Measurements from ENCODE around the gene PEPD.

The PEPD gene

DNA sequence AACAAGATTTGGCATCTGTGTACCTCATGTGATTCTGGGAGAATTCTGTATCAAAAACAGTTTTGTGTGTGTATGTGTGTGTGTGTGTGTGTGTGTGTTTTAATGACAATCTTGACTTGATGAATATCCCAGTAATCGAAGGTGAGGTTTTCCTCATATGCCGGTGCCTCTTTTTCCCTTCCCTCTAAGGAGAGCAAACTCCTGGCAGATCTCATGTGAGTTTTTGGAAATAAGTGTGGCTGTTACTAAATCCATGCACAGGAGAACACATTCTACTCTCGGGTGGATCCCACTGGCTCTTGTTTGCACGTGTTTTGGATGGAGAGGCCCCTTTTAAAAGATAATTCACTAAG, 177.0 kb downstream of the PEPD start:
- TF ChIP-seq POLR2AphosphoS5 (IDR thresholded peaks at IDR 0.05; ENCODE audit: low read depth) (no peak), GABPA (IDR thresholded peaks at IDR 0.05; ENCODE audit: low read depth) (no peak), SPI1 (IDR thresholded peaks at IDR 0.05; ENCODE audit: borderline replicate concordance, low read depth) (no peak)
- TF ChIP-seq, protein P1, sequence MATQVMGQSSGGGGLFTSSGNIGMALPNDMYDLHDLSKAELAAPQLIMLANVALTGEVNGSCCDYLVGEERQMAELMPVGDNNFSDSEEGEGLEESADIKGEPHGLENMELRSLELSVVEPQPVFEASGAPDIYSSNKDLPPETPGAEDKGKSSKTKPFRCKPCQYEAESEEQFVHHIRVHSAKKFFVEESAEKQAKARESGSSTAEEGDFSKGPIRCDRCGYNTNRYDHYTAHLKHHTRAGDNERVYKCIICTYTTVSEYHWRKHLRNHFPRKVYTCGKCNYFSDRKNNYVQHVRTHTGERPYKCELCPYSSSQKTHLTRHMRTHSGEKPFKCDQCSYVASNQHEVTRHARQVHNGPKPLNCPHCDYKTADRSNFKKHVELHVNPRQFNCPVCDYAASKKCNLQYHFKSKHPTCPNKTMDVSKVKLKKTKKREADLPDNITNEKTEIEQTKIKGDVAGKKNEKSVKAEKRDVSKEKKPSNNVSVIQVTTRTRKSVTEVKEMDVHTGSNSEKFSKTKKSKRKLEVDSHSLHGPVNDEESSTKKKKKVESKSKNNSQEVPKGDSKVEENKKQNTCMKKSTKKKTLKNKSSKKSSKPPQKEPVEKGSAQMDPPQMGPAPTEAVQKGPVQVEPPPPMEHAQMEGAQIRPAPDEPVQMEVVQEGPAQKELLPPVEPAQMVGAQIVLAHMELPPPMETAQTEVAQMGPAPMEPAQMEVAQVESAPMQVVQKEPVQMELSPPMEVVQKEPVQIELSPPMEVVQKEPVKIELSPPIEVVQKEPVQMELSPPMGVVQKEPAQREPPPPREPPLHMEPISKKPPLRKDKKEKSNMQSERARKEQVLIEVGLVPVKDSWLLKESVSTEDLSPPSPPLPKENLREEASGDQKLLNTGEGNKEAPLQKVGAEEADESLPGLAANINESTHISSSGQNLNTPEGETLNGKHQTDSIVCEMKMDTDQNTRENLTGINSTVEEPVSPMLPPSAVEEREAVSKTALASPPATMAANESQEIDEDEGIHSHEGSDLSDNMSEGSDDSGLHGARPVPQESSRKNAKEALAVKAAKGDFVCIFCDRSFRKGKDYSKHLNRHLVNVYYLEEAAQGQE (IDR thresholded peaks at IDR 0.05; ENCODE audit: insufficient replicate concordance, low read depth): no peak
- TF ChIP-seq, protein P2, sequence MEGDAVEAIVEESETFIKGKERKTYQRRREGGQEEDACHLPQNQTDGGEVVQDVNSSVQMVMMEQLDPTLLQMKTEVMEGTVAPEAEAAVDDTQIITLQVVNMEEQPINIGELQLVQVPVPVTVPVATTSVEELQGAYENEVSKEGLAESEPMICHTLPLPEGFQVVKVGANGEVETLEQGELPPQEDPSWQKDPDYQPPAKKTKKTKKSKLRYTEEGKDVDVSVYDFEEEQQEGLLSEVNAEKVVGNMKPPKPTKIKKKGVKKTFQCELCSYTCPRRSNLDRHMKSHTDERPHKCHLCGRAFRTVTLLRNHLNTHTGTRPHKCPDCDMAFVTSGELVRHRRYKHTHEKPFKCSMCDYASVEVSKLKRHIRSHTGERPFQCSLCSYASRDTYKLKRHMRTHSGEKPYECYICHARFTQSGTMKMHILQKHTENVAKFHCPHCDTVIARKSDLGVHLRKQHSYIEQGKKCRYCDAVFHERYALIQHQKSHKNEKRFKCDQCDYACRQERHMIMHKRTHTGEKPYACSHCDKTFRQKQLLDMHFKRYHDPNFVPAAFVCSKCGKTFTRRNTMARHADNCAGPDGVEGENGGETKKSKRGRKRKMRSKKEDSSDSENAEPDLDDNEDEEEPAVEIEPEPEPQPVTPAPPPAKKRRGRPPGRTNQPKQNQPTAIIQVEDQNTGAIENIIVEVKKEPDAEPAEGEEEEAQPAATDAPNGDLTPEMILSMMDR (IDR thresholded peaks at IDR 0.05; ENCODE audit: insufficient read depth, low read length): no peak
- no peaks in the 10 kb centered on the region for H3K27me3 ChIP-seq (ENCODE audit: insufficient read depth, poor library complexity, severe bottlenecking)
- H3K27ac ChIP-seq (replicated peaks): no peak overlapping the region
- DNase-seq (ENCODE audit: low read depth in 1 of 2, low spot score in 1 of 2): no peak
- no peak overlapping the region for H3K4me3 ChIP-seq (replicated peaks; ENCODE audit: insufficient read depth, low read length)

DNA sequence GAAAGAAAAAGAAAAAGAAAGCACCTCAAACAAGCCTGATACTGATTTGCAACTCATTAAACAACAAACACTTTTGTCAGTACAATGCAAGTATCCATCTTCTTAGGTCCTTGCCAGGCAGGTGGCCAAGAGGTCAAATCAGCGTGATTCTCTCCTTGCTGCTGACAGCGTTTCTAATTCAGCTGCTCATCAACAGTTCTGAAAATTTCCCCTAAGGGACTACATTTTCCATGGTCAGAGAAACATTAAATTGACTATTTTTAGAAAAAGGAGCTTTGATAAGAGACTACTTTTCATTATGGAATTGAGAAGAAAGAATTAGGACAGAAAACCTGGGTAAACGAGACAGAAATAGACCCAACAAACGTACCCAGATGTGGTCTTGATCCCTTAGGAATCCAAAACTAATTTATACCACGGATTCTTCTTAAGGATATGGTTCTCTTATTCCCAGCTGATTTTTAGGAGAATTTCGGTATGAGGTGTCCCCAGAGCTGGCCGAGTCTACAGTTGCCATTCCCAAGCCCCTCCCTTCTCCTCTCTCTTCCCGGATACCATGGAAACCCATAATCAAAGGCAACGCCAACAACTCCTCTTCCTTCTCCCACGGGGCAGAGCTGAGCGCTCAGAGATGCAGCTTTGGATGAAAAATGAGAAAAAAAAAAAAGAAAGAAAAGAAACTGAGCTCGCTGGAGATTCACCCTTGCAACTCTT, 177.6 kb downstream of the PEPD start:
- TF ChIP-seq, protein P2 (IDR thresholded peaks at IDR 0.05; ENCODE audit: insufficient read depth, low read length): no peak
- TF ChIP-seq GABPA (IDR thresholded peaks at IDR 0.05; ENCODE audit: low read depth) (no peak), SPI1 (IDR thresholded peaks at IDR 0.05; ENCODE audit: borderline replicate concordance, low read depth) (no peak), POLR2AphosphoS5 (IDR thresholded peaks at IDR 0.05; ENCODE audit: low read depth) (no peak)
- TF ChIP-seq, protein P1 (IDR thresholded peaks at IDR 0.05; ENCODE audit: insufficient replicate concordance, low read depth): no peak
- Histone ChIP-seq H3K27me3 (ENCODE audit: insufficient read depth, poor library complexity, severe bottlenecking) (no peaks in the 10 kb centered on the region), H3K27ac (replicated peaks) (no peak overlapping the region), H3K4me3 (replicated peaks; ENCODE audit: insufficient read depth, low read length) (no peak overlapping the region)
- DNase-seq (ENCODE audit: low read depth in 1 of 2, low spot score in 1 of 2): no peak

DNA sequence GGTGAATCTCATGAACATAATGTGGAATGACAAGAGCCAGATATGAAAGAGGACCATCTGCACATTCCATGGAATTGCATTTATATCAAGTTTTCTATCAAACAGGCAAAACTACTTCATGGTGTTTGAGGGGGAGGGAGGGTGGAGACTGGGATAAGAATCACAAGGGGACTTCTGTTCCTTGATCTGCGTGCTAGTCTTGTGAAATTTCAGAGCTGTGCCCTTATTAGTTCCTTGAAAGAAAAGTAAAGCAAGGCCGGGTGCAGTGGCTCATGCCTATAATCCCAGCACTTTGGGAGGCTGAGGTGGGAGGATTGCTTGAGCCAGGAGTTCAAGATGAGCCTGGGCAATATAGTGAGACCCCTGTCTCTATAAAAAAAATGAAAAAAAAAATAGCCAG, 178.3 kb downstream of the PEPD start:
- no peak overlapping the region for H3K27ac ChIP-seq (replicated peaks)
- DNase-seq (ENCODE audit: low read depth in 1 of 2, low spot score in 1 of 2): no peak
- TF ChIP-seq, protein P1 (IDR thresholded peaks at IDR 0.05; ENCODE audit: insufficient replicate concordance, low read depth): no peak
- no peak for TF ChIP-seq GABPA (IDR thresholded peaks at IDR 0.05; ENCODE audit: low read depth)
- H3K4me3 ChIP-seq (replicated peaks; ENCODE audit: insufficient read depth, low read length): no peak overlapping the region
- H3K27me3 ChIP-seq (ENCODE audit: insufficient read depth, poor library complexity, severe bottlenecking): no peaks in the 10 kb centered on the region

All from HL-60 (cell line).